Naive thymus-derived CD8-positive, alpha-beta T cell (primary cell): ENCODE data around the gene GKN2. TPM values are rescaled to one million over a fixed set of nuclear protein-coding genes. Genes with fewer than 3 reads are reported as not detected.
"Not testable (repeated sequence)": the region's sequence is repeated elsewhere in the genome, so short reads cannot be mapped to it uniquely, and the experiment has no call there.

Experiments used
- ATAC-seq, 2 donors: fragments of 150-1000 bp; cut with Tn5 transposase in 1 of 2; sonication (Bioruptor Pico), chemical (Tn5 transposase) in 1 of 2; 1 replicate in 1 of 2; 2 replicates in 1 of 2; pipeline ENCODE4 v1.10.0; 2021; ENCODE audit warnings: mild to moderate bottlenecking in 2 of 2, moderate library complexity in 2 of 2
- POLR2A ChIA-PET: fragments of 350-600 bp; sonication (Branson Sonifier 250); formaldehyde crosslinking; loops from one replicate; lab custom pipeline; 2021; ENCODE audit warnings: antibody characterized with exemption; lab: Charles Lee
- DNase-seq, 10 donors: peaks; one replicate each; pipeline versions ENCODE4 v3.0.0 to v3.0.0-alpha.2; 2020 to 2022
- H3K27ac Mint-ChIP-seq, 10 donors: one replicate each; pipeline ENCODE4 v1.8.0; 2020 to 2022; ENCODE audit warnings: mild to moderate bottlenecking in 10 of 10, mixed read lengths in 10 of 10, moderate library complexity in 4 of 10, inconsistent platforms in 1 of 10
- H3K27me3 Mint-ChIP-seq, 5 donors: one replicate each; pipeline ENCODE4 v1.8.0; 2021 to 2022; ENCODE audit warnings: mixed read lengths in 5 of 5
- H3K36me3 Mint-ChIP-seq, 3 donors: one replicate each; pipeline ENCODE4 v1.8.0; 2020 to 2022; ENCODE audit warnings: mixed read lengths in 3 of 3, mild to moderate bottlenecking in 2 of 3, inconsistent platforms in 1 of 3
- H3K4me1 Mint-ChIP-seq, 4 donors: one replicate each; pipeline ENCODE4 v1.8.0; 2021 to 2022; ENCODE audit warnings: mixed read lengths in 4 of 4
- H3K4me3 Mint-ChIP-seq, 10 donors: one replicate each; pipeline ENCODE4 v1.8.0; 2020 to 2022; ENCODE audit warnings: mild to moderate bottlenecking in 10 of 10, mixed read lengths in 10 of 10, moderate library complexity in 6 of 10, inconsistent platforms in 1 of 10
- H3K9me3 Mint-ChIP-seq, 9 donors: one replicate each; pipeline ENCODE4 v1.8.0; 2020 to 2022; ENCODE audit warnings: mixed read lengths in 9 of 9, mild to moderate bottlenecking in 3 of 9, inconsistent platforms in 1 of 9, moderate library complexity in 1 of 9
- polyA plus RNA-seq, 3 donors: library from polyadenylated mRNA; unstranded; fragments of 300-500 nt; fragmentation: Illumina TruSeq; gene quantifications; one replicate each; pipeline ENCODE4 v1.2.3, GENCODE V29; 2021
- total RNA-seq, 8 experiments: library from RNA in 2 of 8; stranded (reverse) in 2 of 8; gene quantifications; one replicate each; pipeline ENCODE4 v1.2.3 and lab custom pipeline; 2021 to 2026

The GKN2 gene
- total and polyA plus RNA-seq, 5 experiments from 2014 or later: not detected

DNA sequence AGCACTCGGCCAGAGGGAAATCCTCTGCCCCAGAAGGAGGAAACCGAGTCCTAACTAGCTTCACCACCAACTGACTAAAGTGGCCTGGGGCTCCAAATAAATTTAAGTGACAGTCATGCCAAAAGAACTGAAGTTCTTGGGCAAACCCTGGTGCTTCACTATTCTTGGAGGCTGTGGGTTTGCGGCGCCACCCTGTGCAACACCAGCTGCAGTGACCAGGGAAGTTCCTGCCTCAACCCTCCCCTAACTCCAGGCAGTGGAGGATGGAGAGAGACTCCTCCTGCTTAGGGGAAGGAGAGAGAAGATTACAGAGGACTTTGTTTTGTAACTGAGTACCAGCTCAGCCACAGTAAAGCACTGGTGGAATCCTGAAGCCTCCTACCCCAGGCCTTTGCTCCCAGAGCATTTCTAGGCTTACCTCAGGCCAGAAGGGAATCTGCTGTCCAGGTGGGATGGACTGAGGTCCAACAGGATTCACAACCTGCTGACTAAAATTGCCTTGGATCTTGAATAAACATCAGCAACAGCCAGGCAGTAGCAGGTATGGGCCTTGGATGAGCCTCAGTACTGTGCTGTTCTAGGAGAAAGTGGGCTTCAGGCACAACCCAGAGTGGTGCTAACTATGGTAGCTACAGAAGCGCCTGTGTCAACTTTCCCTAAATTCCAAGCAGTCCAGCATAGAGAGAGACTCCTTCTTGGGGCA, 52.0 kb downstream of the GKN2 start:
- no peak overlapping the region for H3K27ac Mint-ChIP-seq

GRCh38 chr2:68895981-68896380, 56.7 kb downstream of the GKN2 start:
- H3K4me1 Mint-ChIP-seq, H3K9me3 Mint-ChIP-seq, POLR2A ChIA-PET, DNase-seq, H3K36me3 Mint-ChIP-seq, H3K27me3 Mint-ChIP-seq, H3K4me3 Mint-ChIP-seq, ATAC-seq: not testable (repeated sequence)
- peak overlapping the region in 1 of 10 donors; percentile 43 for H3K27ac Mint-ChIP-seq

More for the DNA sequence above, 52.0 kb downstream of the GKN2 start:
- H3K36me3 Mint-ChIP-seq: peaks cover 0 to 7% (median 4%) of the 10 kb centered on the region in 3 donors
- POLR2A ChIA-PET: no interaction called here
- H3K27me3 Mint-ChIP-seq: peaks cover 0 to 10% (median 2%) of the 10 kb centered on the region in 5 donors
- no peaks in the 10 kb centered on the region for H3K4me1 Mint-ChIP-seq
- DNase-seq: no peak
- H3K4me3 Mint-ChIP-seq: no peak overlapping the region
- ATAC-seq: no peak
- peaks cover 0 to 20% (median 7%) of the 10 kb centered on the region in 9 donors for H3K9me3 Mint-ChIP-seq

Other genes with a start within 250 kb of the GKN2 start
- gene ARHGAP25, start 218.1 kb downstream of the GKN2 start, total RNA-seq: 100 to 1,000 TPM; 124 TPM
- gene ARHGAP25, start 218.1 kb downstream of the GKN2 start, polyA plus RNA-seq: 100 to 1,000 TPM in 1 of 3 donors, 10 to 100 TPM in 2; 76.5 to 104 (median 95.4) TPM
- gene BMP10, start 81.5 kb downstream of the GKN2 start, total RNA-seq: not detected
- not detected for gene BMP10, start 81.5 kb downstream of the GKN2 start, polyA plus RNA-seq
- gene GKN1, start 21.7 kb upstream of the GKN2 start, total RNA-seq: not detected
- not detected for gene GKN1, start 21.7 kb upstream of the GKN2 start, polyA plus RNA-seq
- under 1 TPM; 0.08 to 0.14 TPM for gene ANTXR1, start 60.3 kb upstream of the GKN2 start, total RNA-seq
- gene ANTXR1, start 60.3 kb upstream of the GKN2 start, polyA plus RNA-seq: under 1 TPM in 1 of 3 donors, not detected in 2; 0.20 TPM